Hepatocyte (in vitro differentiated cells): ENCODE results near the gene SOX8. TPM values are rescaled to one million over a fixed set of nuclear protein-coding genes. Genes with fewer than 3 reads are reported as not detected.

Experiments
- DNase-seq: peaks from one replicate; pipeline ENCODE4 v3.0.0-alpha.2; 2016; ENCODE audit warnings: low spot score
- H2AFZ ChIP-seq: fragments of 200-600 bp; sonication (generic); 2 replicates; pipeline ENCODE4 v1.6.0; 2016; ENCODE audit warnings: antibody characterized with exemption, mild to moderate bottlenecking
- H3K27ac ChIP-seq: fragments of 200-600 bp; sonication (generic); 2 replicates; pipeline ENCODE4 v1.5.1; 2016; ENCODE audit warnings: mild to moderate bottlenecking
- H3K27me3 ChIP-seq: fragments of 200-600 bp; sonication (generic); 2 replicates; pipeline ENCODE4 v1.6.1; 2016
- H3K36me3 ChIP-seq: fragments of 200-600 bp; sonication (generic); replicated peaks from 2 replicates; pipeline ENCODE4 v1.5.1; 2016; ENCODE audit warnings: low read depth; ENCODE audit not compliant: insufficient read depth
- H3K4me1 ChIP-seq: fragments of 200-600 bp; sonication (generic); 2 replicates; pipeline ENCODE4 v1.5.1; 2016; ENCODE audit warnings: mild to moderate bottlenecking, moderate library complexity; ENCODE audit not compliant: insufficient read depth
- H3K4me2 ChIP-seq: fragments of 200-600 bp; sonication (generic); 2 replicates; pipeline ENCODE4 v1.6.0; 2016
- H3K4me3 ChIP-seq: fragments of 200-600 bp; sonication (generic); 2 replicates; pipeline ENCODE4 v1.5.1; 2016; ENCODE audit warnings: mild to moderate bottlenecking
- H3K79me2 ChIP-seq: fragments of 200-600 bp; sonication (generic); 2 replicates; pipeline ENCODE4 v1.6.0; 2017; ENCODE audit warnings: mild to moderate bottlenecking
- H3K9me2 ChIP-seq: fragments of 200-600 bp; sonication (generic); replicated peaks from 2 replicates; pipeline ENCODE4 v1.6.0; 2017; ENCODE audit warnings: mild to moderate bottlenecking; ENCODE audit not compliant: insufficient read depth
- H3K9me3 ChIP-seq: fragments of 200-600 bp; sonication (generic); 2 replicates; pipeline ENCODE4 v1.5.1; 2016; ENCODE audit warnings: low read depth, mild to moderate bottlenecking
- H4K20me1 ChIP-seq: fragments of 200-600 bp; sonication (generic); 2 replicates; pipeline ENCODE4 v1.6.0; 2016; ENCODE audit warnings: mild to moderate bottlenecking; ENCODE audit not compliant: insufficient read depth, poor library complexity, severe bottlenecking
- EZH2 ChIP-seq: fragments of 200-600 bp; sonication (generic); IDR thresholded peaks from 2 replicates; pipeline ENCODE4 v1.6.1; 2016; ENCODE audit warnings: antibody characterized with exemption, mild to moderate bottlenecking, borderline replicate concordance
- EZH2phosphoT487 ChIP-seq: fragments of 200-600 bp; sonication (generic); IDR thresholded peaks from one replicate; pipeline ENCODE4 v1.6.1; 2018; ENCODE audit warnings: antibody characterized with exemption, mild to moderate bottlenecking, low read depth, moderate library complexity; ENCODE audit not compliant: unreplicated experiment, severe bottlenecking
- WGBS: methylation state at CpG from one replicate; pipeline ENCODE4 v1.1.6; 2016; ENCODE audit warnings: low lambda C conversion rate; ENCODE audit errors: missing lambda C conversion rate; 5-methylcytosine and 5-hydroxymethylcytosine counted together
- polyA plus RNA-seq: library from polyadenylated mRNA; unstranded; fragments of >200 nt; fragmentation: Nextera tagmentation; extraction: Ambion mirVana; gene quantifications from 2 replicates; pipeline ENCODE4 v1.2.1, GENCODE V29; 2016
- total RNA-seq: library from RNA; depleted of rRNA; stranded (reverse); fragments of >200 nt; gene quantifications from 2 replicates; pipeline ENCODE4 v1.2.3, GENCODE V29; 2014
- TF ChIP-seq, protein P1 (sequence below): fragments of 200-600 bp; sonication (generic); IDR thresholded peaks from 2 replicates; pipeline ENCODE4 v1.5.1; 2016; ENCODE audit warnings: antibody characterized with exemption, mild to moderate bottlenecking; ENCODE audit not compliant: poor library complexity

The SOX8 gene
- total and polyA plus RNA-seq, 2 experiments from 2014 or later, result 3.8 to 4.7 TPM

DNA sequence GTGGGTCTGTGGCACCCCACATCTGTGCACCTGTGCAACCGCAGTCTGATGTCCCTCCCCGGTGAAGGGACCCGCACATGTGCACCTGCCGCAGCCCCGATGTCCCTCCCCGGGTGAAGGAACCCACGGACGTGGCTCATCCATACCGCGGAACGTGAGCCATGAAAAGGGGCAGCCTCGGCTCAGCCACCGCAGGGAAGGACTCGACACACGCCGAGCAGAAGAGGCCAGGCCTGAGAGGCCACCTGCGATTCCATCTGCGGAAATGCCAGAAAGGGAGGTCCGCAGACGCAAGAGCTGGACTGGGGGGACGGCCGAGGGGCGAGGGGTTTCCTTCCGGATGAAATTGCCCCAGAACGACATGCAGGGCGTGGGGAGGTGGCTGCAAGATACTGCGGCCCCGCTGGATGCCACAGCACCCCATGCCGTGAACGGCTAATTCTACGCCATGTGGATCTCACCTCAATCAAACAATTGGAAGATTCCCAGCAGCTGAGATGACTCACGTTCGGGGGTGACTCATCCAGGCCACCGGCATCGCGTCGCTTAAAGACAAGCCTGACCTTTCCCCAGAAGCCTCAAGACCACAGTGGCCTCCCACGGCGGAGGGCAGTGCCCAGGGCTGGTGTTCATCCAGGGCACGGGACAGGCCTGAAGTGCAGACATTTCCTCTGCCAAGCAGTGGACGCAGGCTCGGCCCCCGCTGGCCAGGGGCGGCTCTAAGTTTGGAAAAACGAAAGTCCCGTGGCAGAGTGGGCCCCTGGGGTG is 21.0 kb downstream of the SOX8 start:
- Histone ChIP-seq H3K9me2 (no peaks in the 10 kb centered on the region), H4K20me1 (no peaks in the 10 kb centered on the region), H3K4me3 (no peak overlapping the region), H3K27ac (no peak overlapping the region), H3K4me1 (peaks cover 3% of the 10 kb centered on the region), H3K36me3 (no peaks in the 10 kb centered on the region), H2AFZ (no peak overlapping the region), H3K27me3 (no peaks in the 10 kb centered on the region), H3K79me2 (no peaks in the 10 kb centered on the region), H3K4me2 (no peak overlapping the region), H3K9me3 (no peaks in the 10 kb centered on the region)
- no peak for TF ChIP-seq EZH2
- TF ChIP-seq EZH2phosphoT487, result no peak
- TF ChIP-seq, protein P1, sequence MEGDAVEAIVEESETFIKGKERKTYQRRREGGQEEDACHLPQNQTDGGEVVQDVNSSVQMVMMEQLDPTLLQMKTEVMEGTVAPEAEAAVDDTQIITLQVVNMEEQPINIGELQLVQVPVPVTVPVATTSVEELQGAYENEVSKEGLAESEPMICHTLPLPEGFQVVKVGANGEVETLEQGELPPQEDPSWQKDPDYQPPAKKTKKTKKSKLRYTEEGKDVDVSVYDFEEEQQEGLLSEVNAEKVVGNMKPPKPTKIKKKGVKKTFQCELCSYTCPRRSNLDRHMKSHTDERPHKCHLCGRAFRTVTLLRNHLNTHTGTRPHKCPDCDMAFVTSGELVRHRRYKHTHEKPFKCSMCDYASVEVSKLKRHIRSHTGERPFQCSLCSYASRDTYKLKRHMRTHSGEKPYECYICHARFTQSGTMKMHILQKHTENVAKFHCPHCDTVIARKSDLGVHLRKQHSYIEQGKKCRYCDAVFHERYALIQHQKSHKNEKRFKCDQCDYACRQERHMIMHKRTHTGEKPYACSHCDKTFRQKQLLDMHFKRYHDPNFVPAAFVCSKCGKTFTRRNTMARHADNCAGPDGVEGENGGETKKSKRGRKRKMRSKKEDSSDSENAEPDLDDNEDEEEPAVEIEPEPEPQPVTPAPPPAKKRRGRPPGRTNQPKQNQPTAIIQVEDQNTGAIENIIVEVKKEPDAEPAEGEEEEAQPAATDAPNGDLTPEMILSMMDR, result no peak
- 79% methylated on average over 45 of the region's 46 CpGs for WGBS
- peak; percentile 77 for DNase-seq

GRCh38 chr16:1003391-1004347 is 22.1 kb downstream of the SOX8 start:
- no peak for DNase-seq
- WGBS, result 94% methylated on average over 41 of the region's 41 CpGs
- Histone ChIP-seq H4K20me1 (no peaks in the 10 kb centered on the region), H3K4me3 (no peak overlapping the region), H2AFZ (no peak overlapping the region), H3K4me1 (no peaks in the 10 kb centered on the region), H3K79me2 (no peaks in the 10 kb centered on the region), H3K9me3 (no peaks in the 10 kb centered on the region), H3K9me2 (no peaks in the 10 kb centered on the region), H3K27me3 (no peaks in the 10 kb centered on the region), H3K4me2 (no peak overlapping the region), H3K27ac (no peak overlapping the region), H3K36me3 (no peaks in the 10 kb centered on the region)
- TF ChIP-seq EZH2, result no peak
- TF ChIP-seq, protein P1, result no peak
- TF ChIP-seq EZH2phosphoT487, result no peak

GRCh38 chr16:1005286-1005685 is 23.7 kb downstream of the SOX8 start:
- WGBS, result 92% methylated on average over 11 of the region's 11 CpGs
- no peaks in the 10 kb centered on the region for H3K36me3 ChIP-seq
- H3K27me3 ChIP-seq, result no peaks in the 10 kb centered on the region
- H3K4me3 ChIP-seq, result no peak overlapping the region
- no peak for TF ChIP-seq EZH2phosphoT487
- TF ChIP-seq EZH2, result no peak
- TF ChIP-seq, protein P1, result no peak
- H3K9me3 ChIP-seq, result no peaks in the 10 kb centered on the region
- H2AFZ ChIP-seq, result no peak overlapping the region
- peaks cover 5% of the 10 kb centered on the region for H3K4me1 ChIP-seq
- H4K20me1 ChIP-seq, result no peaks in the 10 kb centered on the region
- no peak for DNase-seq
- H3K9me2 ChIP-seq, result no peaks in the 10 kb centered on the region
- H3K4me2 ChIP-seq, result no peak overlapping the region
- H3K79me2 ChIP-seq, result no peaks in the 10 kb centered on the region
- no peak overlapping the region for H3K27ac ChIP-seq
